Measurements from ENCODE around the gene EFNA3. TPM values are rescaled to one million over a fixed set of nuclear protein-coding genes. Genes with fewer than 3 reads are reported as not detected.
A peak's percentile ranks its signal among the peaks of the same experiment; 100 is the strongest.

Gene EFNA3
- polyA plus RNA-seq, 3 donors: 0.45 to 1.7 (median 0.92) TPM

GRCh38 chr1:155066777-155067176 lies 11.9 kb upstream of the EFNA3 start:
- H3K27me3 ChIP-seq (ENCODE audit: control insufficient read depth in 2 of 2, insufficient read depth in 2 of 2, low read length in 2 of 2): peaks cover 0 to 8% of the 10 kb centered on the region in 2 donors
- no peak for DNase-seq
- 99% methylated on average over 6 of the region's 8 CpGs for WGBS (ENCODE audit: insufficient coverage)
- H3K4me2 ChIP-seq (replicated peaks; ENCODE audit: extremely low read depth, low read length, poor library complexity, severe bottlenecking): no peak overlapping the region
- H3K27ac Mint-ChIP-seq: no peak overlapping the region
- no peak overlapping the region for H2AFZ ChIP-seq (ENCODE audit: insufficient read depth, low read depth, low read length, poor library complexity, severe bottlenecking)
- peaks cover 0 to 2% (median 0%) of the 10 kb centered on the region in 7 donors for H3K9me3 Mint-ChIP-seq
- no peak overlapping the region for H3K4me3 ChIP-seq (replicated peaks in 1 of 3; ENCODE audit: low read depth in 2 of 3, low read length in 3 of 3)
- H3K36me3 Mint-ChIP-seq: peaks cover 34 to 41% of the 10 kb centered on the region in 2 donors
- H3K36me3 ChIP-seq (replicated peaks in 1 of 2; ENCODE audit: control insufficient read depth in 1 of 2, insufficient read depth in 2 of 2, low read length in 2 of 2): peaks cover 5 to 32% of the 10 kb centered on the region in 2 donors
- H3K4me1 Mint-ChIP-seq: peaks cover 36% of the 10 kb centered on the region
- peaks cover 54% of the 10 kb centered on the region for H4K20me1 ChIP-seq (ENCODE audit: insufficient read depth, low read length)
- intact Hi-C loops (cut with micrococcal nuclease): no loop called here
- H3K27ac ChIP-seq (ENCODE audit: low read depth in 1 of 2, low read length in 2 of 2): no peak overlapping the region
- peaks cover 6 to 20% (median 13%) of the 10 kb centered on the region in 3 donors for H3K27me3 Mint-ChIP-seq (ENCODE audit: low read depth in 3 of 3)
- TF ChIP-seq, protein P1, sequence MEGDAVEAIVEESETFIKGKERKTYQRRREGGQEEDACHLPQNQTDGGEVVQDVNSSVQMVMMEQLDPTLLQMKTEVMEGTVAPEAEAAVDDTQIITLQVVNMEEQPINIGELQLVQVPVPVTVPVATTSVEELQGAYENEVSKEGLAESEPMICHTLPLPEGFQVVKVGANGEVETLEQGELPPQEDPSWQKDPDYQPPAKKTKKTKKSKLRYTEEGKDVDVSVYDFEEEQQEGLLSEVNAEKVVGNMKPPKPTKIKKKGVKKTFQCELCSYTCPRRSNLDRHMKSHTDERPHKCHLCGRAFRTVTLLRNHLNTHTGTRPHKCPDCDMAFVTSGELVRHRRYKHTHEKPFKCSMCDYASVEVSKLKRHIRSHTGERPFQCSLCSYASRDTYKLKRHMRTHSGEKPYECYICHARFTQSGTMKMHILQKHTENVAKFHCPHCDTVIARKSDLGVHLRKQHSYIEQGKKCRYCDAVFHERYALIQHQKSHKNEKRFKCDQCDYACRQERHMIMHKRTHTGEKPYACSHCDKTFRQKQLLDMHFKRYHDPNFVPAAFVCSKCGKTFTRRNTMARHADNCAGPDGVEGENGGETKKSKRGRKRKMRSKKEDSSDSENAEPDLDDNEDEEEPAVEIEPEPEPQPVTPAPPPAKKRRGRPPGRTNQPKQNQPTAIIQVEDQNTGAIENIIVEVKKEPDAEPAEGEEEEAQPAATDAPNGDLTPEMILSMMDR (IDR thresholded peaks at IDR 0.05): no peak
- H3K4me1 ChIP-seq (ENCODE audit: control insufficient read depth in 1 of 2, insufficient read depth in 2 of 2, low read length in 2 of 2): peaks cover 41 to 56% of the 10 kb centered on the region in 2 donors
- no peak overlapping the region for H3K9ac ChIP-seq (ENCODE audit: insufficient read depth, low read length, poor library complexity, severe bottlenecking)
- no peaks in the 10 kb centered on the region for H3K9me3 ChIP-seq (replicated peaks in 1 of 2; ENCODE audit: control insufficient read depth in 1 of 2, insufficient read depth in 1 of 2, low read length in 2 of 2)
- H3K4me3 Mint-ChIP-seq: no peak overlapping the region
- H3K79me2 ChIP-seq (ENCODE audit: insufficient read depth, low read length): peaks cover 7% of the 10 kb centered on the region

DNA sequence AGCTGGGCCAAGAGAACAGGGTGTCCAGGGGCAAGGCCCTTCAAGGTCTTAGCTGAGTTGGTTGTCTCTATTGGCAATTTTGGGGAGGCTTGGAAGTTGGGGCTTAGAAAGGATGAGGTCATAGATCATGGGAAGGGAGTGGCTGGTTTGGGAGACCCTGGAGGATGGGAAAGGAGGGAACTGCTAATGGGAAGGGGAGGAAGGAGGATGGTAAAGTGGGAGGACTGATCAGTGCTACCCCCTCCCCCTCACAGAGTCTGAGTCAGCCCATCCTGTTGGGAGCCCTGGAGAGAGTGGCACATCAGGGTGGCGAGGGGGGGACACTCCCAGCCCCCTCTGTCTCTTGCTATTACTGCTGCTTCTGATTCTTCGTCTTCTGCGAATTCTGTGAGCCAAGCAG lies 10.0 kb upstream of the EFNA3 start:
- peaks cover 5 to 32% of the 10 kb centered on the region in 2 donors for H3K36me3 ChIP-seq (replicated peaks in 1 of 2; ENCODE audit: control insufficient read depth in 1 of 2, insufficient read depth in 2 of 2, low read length in 2 of 2)
- Mint-ChIP-seq H3K27me3 (ENCODE audit: low read depth in 3 of 3) (peaks cover 11 to 23% (median 17%) of the 10 kb centered on the region in 3 donors), H3K36me3 (peaks cover 34 to 36% of the 10 kb centered on the region in 2 donors), H3K4me1 (peaks cover 32% of the 10 kb centered on the region), H3K4me3 (no peak overlapping the region), H3K9me3 (peaks cover 0 to 2% (median 0%) of the 10 kb centered on the region in 7 donors), H3K27ac (peak overlapping the region in 1 of 7 donors; percentile 71)
- intact Hi-C loops (cut with micrococcal nuclease): no loop called here
- H3K79me2 ChIP-seq (ENCODE audit: insufficient read depth, low read length): peaks cover 7% of the 10 kb centered on the region
- H3K27ac ChIP-seq (ENCODE audit: low read depth in 1 of 2, low read length in 2 of 2): no peak overlapping the region
- DNase-seq: no peak
- H3K27me3 ChIP-seq (ENCODE audit: control insufficient read depth in 2 of 2, insufficient read depth in 2 of 2, low read length in 2 of 2): peaks cover 0 to 13% of the 10 kb centered on the region in 2 donors
- 90% methylated on average over 2 of the region's 3 CpGs for WGBS (ENCODE audit: insufficient coverage)
- TF ChIP-seq, protein P1 (IDR thresholded peaks at IDR 0.05): no peak
- no peak overlapping the region for H3K4me3 ChIP-seq (replicated peaks in 1 of 3; ENCODE audit: low read depth in 2 of 3, low read length in 3 of 3)
- no peak overlapping the region for H2AFZ ChIP-seq (ENCODE audit: insufficient read depth, low read depth, low read length, poor library complexity, severe bottlenecking)
- H3K4me2 ChIP-seq (replicated peaks; ENCODE audit: extremely low read depth, low read length, poor library complexity, severe bottlenecking): no peak overlapping the region
- H4K20me1 ChIP-seq (ENCODE audit: insufficient read depth, low read length): peaks cover 39% of the 10 kb centered on the region
- no peak overlapping the region for H3K9ac ChIP-seq (ENCODE audit: insufficient read depth, low read length, poor library complexity, severe bottlenecking)
- H3K4me1 ChIP-seq (ENCODE audit: control insufficient read depth in 1 of 2, insufficient read depth in 2 of 2, low read length in 2 of 2): peaks cover 33 to 45% of the 10 kb centered on the region in 2 donors
- no peaks in the 10 kb centered on the region for H3K9me3 ChIP-seq (replicated peaks in 1 of 2; ENCODE audit: control insufficient read depth in 1 of 2, insufficient read depth in 1 of 2, low read length in 2 of 2)

All from CD14-positive monocyte (primary cell).